GM19351 (cell line): ENCODE data around the gene NUFIP2.
"Not testable (repeated sequence)": the region's sequence is repeated elsewhere in the genome, so short reads cannot be mapped to it uniquely, and the experiment has no call there.

Experiments used
- ATAC-seq: cut with Tn5 transposase; IDR thresholded peaks from one replicate; pipeline ENCODE4 v1.9.1; 2021; ENCODE audit warnings: mild to moderate bottlenecking, moderate library complexity; ENCODE audit not compliant: unreplicated experiment

The NUFIP2 gene

GRCh38 chr17:29293890-29294579 is at the start of gene NUFIP2:
NUFIP2 (minus strand) TSS chr17:29294148; CDS start chr17:29294059, 89 bp downstream.
- ATAC-seq = peak; percentile 86

GRCh38 chr17:29342158-29342765 is 48.3 kb upstream of the NUFIP2 start:
- ATAC-seq = no peak

GRCh38 chr17:29341726-29342125 is 47.8 kb upstream of the NUFIP2 start:
- no peak for ATAC-seq

GRCh38 chr17:29339016-29339415 is 45.1 kb upstream of the NUFIP2 start:
- not testable (repeated sequence) for ATAC-seq

GRCh38 chr17:29331708-29332085 is 37.7 kb upstream of the NUFIP2 start:
- no peak for ATAC-seq

GRCh38 chr17:29331075-29331707 is 37.2 kb upstream of the NUFIP2 start:
- no peak for ATAC-seq

GRCh38 chr17:29327412-29327811 is 33.5 kb upstream of the NUFIP2 start:
- ATAC-seq = no peak

GRCh38 chr17:29326023-29326813 is 32.3 kb upstream of the NUFIP2 start:
- no peak for ATAC-seq

- ATAC-seq = no peak
Measured at GRCh38 chr17:29322363-29322762, 28.4 kb upstream of the NUFIP2 start.

- ATAC-seq = no peak
Measured at GRCh38 chr17:29303386-29303785, 9.4 kb upstream of the NUFIP2 start.

GRCh38 chr17:29299031-29299430 is 5.1 kb upstream of the NUFIP2 start:
- no peak for ATAC-seq

- no peak for ATAC-seq
Measured at GRCh38 chr17:29295420-29295819, 1.5 kb upstream of the NUFIP2 start.

GRCh38 chr17:29294580-29294900 is 592 bp upstream of the NUFIP2 start:
- ATAC-seq = no peak

GRCh38 chr17:29292992-29293889 is 707 bp downstream of the NUFIP2 start:
- ATAC-seq = peak; percentile 3

GRCh38 chr17:29292071-29292991 is 1.6 kb downstream of the NUFIP2 start:
- ATAC-seq = no peak

GRCh38 chr17:29291163-29291752 is 2.7 kb downstream of the NUFIP2 start:
- no peak for ATAC-seq

- ATAC-seq = no peak
Measured at GRCh38 chr17:29289852-29290251, 4.1 kb downstream of the NUFIP2 start.

GRCh38 chr17:29283961-29284360 is 10.0 kb downstream of the NUFIP2 start:
- ATAC-seq = no peak

GRCh38 chr17:29283496-29283895 is 10.5 kb downstream of the NUFIP2 start:
- no peak for ATAC-seq
